ENCODE measurements around the gene ICAM3. TPM values are rescaled to one million over a fixed set of nuclear protein-coding genes. Genes with fewer than 3 reads are reported as not detected.
"Not testable (repeated sequence)": the region's sequence is repeated elsewhere in the genome, so short reads cannot be mapped to it uniquely, and the experiment has no call there.

The ICAM3 gene
- total RNA-seq, 1 donor from 2014 or later: 0.11 TPM

DNA sequence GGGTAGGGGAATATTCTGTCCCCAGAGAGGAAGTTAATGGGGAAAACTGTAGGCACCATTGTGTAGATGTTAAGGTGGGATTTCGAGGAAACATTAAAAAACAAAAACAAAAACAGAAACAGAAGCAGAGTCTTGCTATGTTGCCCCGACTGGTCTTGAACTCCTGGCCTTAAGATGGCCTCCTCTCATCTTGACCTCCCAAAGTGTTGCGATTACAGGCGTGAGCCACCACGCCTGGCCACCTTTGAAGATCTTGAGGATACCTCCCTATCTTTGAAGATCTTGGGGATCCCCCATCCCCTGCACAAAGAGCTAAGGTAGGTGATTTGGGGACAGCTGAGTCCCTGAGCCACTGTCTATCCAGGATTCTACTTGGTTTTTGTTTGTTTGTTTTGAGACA is 553 bp upstream of the ICAM3 start:
- no peak for DNase-seq (ENCODE audit: low spot score in 2 of 2)
- H3K27me3 ChIP-seq: no peaks in the 10 kb centered on the region
- TF ChIP-seq, protein P1, sequence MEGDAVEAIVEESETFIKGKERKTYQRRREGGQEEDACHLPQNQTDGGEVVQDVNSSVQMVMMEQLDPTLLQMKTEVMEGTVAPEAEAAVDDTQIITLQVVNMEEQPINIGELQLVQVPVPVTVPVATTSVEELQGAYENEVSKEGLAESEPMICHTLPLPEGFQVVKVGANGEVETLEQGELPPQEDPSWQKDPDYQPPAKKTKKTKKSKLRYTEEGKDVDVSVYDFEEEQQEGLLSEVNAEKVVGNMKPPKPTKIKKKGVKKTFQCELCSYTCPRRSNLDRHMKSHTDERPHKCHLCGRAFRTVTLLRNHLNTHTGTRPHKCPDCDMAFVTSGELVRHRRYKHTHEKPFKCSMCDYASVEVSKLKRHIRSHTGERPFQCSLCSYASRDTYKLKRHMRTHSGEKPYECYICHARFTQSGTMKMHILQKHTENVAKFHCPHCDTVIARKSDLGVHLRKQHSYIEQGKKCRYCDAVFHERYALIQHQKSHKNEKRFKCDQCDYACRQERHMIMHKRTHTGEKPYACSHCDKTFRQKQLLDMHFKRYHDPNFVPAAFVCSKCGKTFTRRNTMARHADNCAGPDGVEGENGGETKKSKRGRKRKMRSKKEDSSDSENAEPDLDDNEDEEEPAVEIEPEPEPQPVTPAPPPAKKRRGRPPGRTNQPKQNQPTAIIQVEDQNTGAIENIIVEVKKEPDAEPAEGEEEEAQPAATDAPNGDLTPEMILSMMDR (IDR thresholded peaks at IDR 0.05): no peak
- H3K4me1 ChIP-seq: no peaks in the 10 kb centered on the region
- no peaks in the 10 kb centered on the region for H3K9me3 ChIP-seq
- intact Hi-C loops (cut with DNase I): loop anchor here (10.0 kb wide), 1 partner anchor 215 kb away; no protein-coding TSS in a partner anchor
- no peak overlapping the region for H3K27ac ChIP-seq
- H3K4me3 ChIP-seq: no peak overlapping the region
- no peaks in the 10 kb centered on the region for H3K36me3 ChIP-seq

DNA sequence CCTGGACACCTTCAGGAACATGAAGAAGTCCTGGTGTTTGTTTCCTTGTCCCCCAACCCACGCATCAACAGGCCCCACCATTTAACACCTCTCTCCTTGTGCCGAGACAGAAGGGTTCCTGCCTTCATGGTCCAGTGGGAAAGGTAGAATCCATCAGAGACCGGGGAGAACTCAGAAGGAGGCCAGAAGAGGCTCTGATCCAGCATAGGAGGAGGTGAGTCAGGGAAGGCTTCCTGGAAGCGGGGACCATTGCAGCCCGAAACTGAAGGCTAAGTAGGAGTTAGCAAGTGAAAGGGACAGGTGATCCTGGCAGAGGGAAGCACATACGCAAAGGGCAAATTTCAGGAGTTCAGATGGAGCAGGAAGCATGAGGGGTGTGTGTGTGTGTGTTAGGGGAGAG is 484 bp downstream of the ICAM3 start:
- no peak for DNase-seq (ENCODE audit: low spot score in 2 of 2)
- no peaks in the 10 kb centered on the region for H3K9me3 ChIP-seq
- H3K27ac ChIP-seq: no peak overlapping the region
- H3K36me3 ChIP-seq: no peaks in the 10 kb centered on the region
- intact Hi-C loops (cut with DNase I): loop anchor here (10.0 kb wide), 1 partner anchor 214 kb away; no protein-coding TSS in a partner anchor
- H3K4me3 ChIP-seq: no peak overlapping the region
- H3K27me3 ChIP-seq: no peaks in the 10 kb centered on the region
- TF ChIP-seq, protein P1 (IDR thresholded peaks at IDR 0.05): no peak
- no peaks in the 10 kb centered on the region for H3K4me1 ChIP-seq

DNA sequence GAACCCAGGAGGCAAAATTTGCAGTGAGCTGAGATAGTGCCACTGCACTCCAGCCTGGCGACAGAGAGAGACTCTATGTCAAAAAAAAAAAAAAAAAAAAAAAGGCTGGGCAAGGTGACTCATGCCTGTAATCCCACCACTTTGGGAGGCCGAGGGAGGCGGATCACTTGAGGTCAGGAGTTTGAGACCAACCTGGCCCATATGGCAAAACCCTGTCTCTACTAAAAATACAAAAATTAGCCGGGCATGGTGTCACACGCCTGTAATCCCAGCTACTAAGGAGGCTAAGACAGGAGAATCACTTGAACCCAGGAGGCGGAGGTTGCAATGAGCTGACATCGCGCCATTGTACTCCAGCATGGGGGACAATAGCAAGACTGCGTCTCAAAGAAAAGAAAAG is 2.7 kb downstream of the ICAM3 start:
- H3K36me3 ChIP-seq; H3K9me3 ChIP-seq; DNase-seq (ENCODE audit: low spot score in 2 of 2); H3K4me3 ChIP-seq; H3K4me1 ChIP-seq; H3K27me3 ChIP-seq; H3K27ac ChIP-seq: not testable (repeated sequence)
- intact Hi-C loops (cut with DNase I): loop anchor here (10.0 kb wide), 1 partner anchor 212 kb away; no protein-coding TSS in a partner anchor

DNA sequence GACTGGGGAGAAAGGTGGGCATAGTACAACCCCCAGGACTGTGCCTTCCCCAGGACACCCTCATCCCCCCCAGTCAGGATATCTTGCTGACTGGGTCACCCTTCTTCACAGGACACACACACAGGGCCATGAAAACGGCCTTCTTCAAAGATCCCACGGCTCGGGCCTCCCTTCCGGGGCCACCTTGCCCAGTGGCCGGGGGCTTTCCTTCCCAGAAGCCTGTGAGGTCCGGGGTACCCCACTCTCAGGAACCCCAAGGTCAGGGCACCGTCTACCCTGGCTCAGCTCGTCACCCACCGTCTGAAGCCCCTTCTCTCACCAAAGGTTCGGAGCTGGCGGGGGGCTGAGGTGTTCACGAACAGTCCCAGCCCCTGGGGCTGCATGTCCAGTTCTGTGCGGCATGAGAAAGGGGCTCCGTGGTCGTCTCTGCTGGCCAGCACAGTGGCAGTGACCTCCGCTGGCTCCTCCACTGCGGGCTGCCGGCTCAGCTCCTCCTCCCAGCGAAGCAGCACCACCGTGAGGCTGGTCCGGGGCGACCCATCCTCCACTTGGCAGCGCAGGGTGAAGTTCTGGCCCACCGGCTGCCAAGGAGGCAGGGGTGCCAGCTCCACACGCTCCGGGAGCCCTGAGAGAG is 4.0 kb downstream of the ICAM3 start:
- DNase-seq (ENCODE audit: low spot score in 2 of 2): no peak
- Histone ChIP-seq H3K27ac (peak overlapping the region; percentile 21 to 48), H3K4me3 (peak overlapping the region; percentile 66 to 89), H3K4me1 (peaks cover 4 to 12% of the 10 kb centered on the region in 2 donors), H3K27me3 (no peaks in the 10 kb centered on the region), H3K36me3 (peaks cover 0 to under 1% of the 10 kb centered on the region in 2 donors), H3K9me3 (no peaks in the 10 kb centered on the region)
- TF ChIP-seq, protein P1 (IDR thresholded peaks at IDR 0.05): no peak
- intact Hi-C loops (cut with DNase I): loop anchor here (10.0 kb wide), 1 partner anchor 211 kb away; no protein-coding TSS in a partner anchor

DNA sequence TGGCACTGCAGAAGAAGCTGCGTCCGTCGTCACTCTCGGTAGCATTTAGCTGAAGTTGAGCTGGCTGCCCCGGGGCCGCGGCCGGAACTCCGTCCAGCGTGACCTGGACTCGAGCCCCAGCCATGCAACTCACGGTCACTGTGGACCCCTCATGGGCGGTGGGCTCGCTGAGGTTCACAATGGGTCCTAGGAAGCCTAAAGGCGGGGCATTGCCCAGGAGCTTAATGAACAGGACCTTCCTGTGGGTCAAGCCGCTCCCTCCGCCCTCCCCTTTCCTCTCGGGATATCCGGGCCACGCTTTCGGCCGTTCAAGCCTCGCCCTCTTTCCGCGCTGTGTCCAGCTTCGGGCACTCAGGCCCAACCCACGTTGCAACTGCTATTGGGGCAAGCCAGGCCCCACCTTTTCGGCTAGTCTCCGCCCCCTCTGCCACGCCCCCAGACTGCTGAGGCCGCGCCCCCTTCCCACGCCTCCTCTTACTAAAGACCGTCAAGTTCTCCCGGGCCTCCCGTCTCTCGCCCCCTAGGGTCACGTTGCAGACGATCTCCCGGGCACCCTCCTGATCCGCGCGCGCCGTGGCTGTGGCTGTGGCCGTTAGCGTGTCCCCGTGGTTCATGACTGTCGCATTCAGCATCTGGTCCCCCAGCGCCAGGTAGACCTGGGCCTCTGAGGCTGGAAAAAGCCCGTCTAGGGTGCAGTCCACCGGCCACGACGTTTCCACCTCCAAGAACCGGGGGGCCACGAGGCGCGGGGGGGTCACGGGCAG is 4.7 kb downstream of the ICAM3 start:
- Histone ChIP-seq H3K36me3 (peaks cover 6 to 8% of the 10 kb centered on the region in 2 donors), H3K4me3 (peak overlapping the region; percentile 66 to 89), H3K27me3 (no peaks in the 10 kb centered on the region), H3K27ac (peak overlapping the region; percentile 76 to 94), H3K9me3 (no peaks in the 10 kb centered on the region), H3K4me1 (peaks cover 4 to 12% of the 10 kb centered on the region in 2 donors)
- intact Hi-C loops (cut with DNase I): loop anchor here (5.0 to 10.0 kb wide), 2 partner anchors 82 to 210 kb away; partner anchors contain the start of gene MRPL4
- peak; percentile 71 to 98 for DNase-seq (ENCODE audit: low spot score in 2 of 2)
- TF ChIP-seq, protein P1 (IDR thresholded peaks at IDR 0.05): no peak
